ENCODE results near the gene LCLAT1.
A peak's percentile ranks its signal among the peaks of the same experiment; 100 is the strongest.

Gene LCLAT1

GRCh38 chr2:30680121-30680520 is 233.1 kb downstream of the LCLAT1 start:
- DNase-seq: no peak

GRCh38 chr2:30681022-30681421 is 234.0 kb downstream of the LCLAT1 start:
- no peak for DNase-seq

DNA sequence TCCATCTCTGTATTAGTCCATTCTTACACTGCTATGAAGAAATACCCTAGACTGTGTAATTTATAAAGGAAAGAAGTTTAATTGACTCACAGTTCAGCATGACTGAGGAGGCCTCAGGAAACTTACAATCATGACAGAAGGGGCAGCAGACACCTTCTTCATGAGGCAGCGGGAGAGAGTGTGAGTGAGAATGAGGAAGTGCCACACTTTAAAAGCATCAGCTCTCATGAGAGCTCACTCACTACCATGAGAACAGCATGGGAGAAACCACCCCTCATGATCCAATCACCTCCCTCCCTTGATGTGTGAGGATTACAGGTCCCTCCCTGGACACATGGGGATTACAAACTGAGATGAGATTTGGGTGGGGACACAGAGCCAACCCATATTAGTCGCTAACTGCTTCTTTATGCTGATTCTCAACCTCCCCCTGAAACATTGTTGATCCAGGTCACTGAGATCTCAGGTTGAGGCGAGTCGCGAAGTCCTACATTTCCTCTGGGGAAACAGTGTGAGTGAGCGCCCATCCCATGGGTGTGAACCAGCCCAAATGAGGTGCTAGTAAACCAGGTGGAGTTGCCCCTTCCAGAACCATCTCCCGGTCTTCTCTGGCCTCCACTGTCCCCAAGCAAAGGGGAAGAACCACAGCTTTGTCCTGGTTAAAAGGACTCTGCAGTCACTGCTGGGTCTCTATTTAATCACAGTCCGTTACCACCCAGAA is 236.3 kb downstream of the LCLAT1 start:
- DNase-seq: no peak

- no peak for DNase-seq
Observed at GRCh38 chr2:30684026-30684425, 237.0 kb downstream of the LCLAT1 start.

DNA sequence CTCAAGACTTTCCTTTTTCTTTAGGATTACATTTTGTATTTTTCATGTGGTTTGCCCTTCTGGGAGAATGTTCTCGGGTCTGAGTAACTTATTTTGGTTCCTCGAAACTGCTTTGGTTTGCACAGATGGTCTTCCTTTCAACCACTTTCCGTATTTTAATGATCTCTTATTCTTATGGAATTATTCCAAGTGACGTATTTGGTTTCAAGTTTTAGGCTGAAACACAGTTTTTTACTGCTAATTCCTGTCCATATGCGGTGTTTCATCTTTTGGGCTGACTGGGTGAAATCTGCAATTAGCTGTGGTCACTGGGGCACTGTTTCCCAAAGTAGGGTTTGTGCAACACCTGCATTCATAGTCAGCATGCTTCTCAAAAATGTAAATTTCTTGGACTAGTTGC is 237.5 kb downstream of the LCLAT1 start:
- no peak for DNase-seq

GRCh38 chr2:30684996-30685395 is 237.9 kb downstream of the LCLAT1 start:
- no peak for DNase-seq

DNA sequence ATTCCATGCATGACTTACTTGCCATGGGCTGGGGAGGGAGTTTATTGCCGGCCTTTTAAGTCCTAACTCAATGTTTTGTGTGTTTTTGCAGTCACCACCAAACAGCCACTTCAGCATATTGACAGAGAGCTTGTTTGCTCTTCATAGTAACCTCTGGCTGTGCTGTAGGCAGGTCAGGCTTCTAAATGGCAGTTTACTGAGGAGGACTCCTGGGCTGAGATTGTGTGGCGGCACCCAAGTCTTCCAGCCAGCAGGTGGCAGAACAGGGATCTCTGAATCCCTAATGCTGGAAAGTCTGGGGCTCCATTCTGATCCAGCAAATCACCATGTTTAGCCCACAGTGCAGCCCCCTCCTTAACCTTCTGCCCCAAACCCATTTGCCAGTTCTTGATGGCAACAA is 239.0 kb downstream of the LCLAT1 start:
- DNase-seq: peak; percentile 87

DNA sequence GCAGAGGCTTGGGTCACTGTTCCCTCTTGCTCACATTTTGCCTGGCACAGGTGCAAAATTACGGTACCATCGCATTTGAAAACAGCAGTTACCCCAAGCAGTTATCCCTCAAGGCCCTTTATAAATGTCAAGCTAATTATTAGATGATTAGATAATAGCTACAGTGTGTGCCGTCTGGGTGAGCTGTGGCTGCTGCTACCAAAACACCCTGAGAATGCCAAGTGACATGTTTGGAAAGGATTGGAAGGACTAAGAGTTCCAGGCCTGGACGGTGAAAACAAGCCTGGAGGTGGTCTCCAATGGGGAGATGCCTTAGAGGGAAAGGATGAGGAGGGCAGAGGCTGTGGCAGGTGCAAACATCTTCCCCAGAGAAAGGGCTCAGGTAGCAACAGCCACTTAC is 239.6 kb downstream of the LCLAT1 start:
- DNase-seq: no peak

GRCh38 chr2:30688956-30689401 is 241.9 kb downstream of the LCLAT1 start:
- no peak for DNase-seq

DNA sequence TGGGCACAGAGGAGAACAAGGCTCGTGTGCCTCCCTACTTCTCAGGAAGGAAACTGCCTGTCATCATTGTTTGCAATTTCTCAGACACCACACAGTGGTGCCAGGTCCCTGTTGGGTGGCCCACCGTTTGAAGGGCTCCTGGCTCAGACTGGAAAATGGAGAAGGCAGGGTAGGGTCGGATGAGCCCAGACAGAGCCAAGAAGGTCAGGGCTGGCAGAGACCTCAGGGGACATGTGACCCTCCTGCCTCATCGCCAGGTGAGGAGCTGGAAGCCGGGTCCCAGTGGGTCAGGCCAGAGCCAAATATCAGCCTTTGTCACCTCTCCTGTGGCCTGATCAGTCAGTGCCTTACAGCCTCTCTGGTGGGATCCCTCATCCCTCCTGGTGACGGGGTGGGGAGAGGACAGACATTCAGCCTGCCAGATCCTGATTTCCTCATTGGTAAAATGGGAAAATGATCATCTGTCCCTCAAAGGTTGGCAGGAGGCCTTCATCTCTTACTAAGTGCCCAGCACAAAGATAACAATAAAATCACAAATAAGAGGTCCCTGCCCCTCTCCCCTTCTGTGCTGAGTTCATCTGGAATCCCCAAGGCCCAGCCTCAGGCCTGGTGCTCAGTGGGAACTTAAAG is 242.6 kb downstream of the LCLAT1 start:
- no peak for DNase-seq

GRCh38 chr2:30690126-30690561 is 243.1 kb downstream of the LCLAT1 start:
- DNase-seq: no peak

DNA sequence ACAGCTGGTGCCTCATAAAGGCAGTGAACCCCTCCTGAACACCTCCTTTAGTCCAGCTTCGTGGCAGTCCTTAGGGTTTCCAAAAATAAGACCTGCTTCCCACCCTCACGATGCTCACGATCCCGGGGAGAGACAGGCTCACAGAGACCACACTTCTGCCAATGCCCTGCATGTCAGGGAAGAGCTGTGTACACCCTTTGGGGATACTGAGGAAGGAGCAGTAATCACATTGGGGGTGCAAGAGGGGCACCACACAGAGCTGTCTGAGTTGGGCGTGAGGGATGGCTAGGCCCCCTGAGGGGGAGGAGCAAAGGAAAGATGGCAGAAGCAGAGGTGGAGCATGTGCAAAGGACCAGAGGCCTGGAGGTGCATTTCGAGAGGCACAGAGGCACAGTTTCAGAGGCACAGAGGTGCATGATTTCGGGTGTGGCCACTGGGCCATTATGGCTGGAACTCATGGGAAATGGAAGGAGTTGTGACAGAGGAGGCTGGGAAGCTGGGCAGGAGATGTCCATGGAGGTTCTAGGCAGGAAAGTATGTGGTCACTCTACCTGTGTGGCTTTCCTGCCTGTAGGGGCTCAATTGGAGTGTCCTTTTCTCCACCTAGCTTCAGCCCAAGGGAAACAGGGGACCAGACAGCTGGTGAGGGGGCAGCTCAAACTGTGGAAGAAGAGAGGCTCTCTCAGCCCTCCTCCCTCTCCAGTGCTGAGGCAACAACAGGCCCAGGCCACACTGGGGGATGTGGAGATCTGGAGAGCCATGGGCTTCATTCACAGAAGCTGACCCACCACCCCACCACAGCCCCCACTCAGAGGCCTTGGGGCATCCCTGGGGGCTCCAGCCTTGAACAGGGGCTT is 244.3 kb downstream of the LCLAT1 start:
- no peak for DNase-seq

DNA sequence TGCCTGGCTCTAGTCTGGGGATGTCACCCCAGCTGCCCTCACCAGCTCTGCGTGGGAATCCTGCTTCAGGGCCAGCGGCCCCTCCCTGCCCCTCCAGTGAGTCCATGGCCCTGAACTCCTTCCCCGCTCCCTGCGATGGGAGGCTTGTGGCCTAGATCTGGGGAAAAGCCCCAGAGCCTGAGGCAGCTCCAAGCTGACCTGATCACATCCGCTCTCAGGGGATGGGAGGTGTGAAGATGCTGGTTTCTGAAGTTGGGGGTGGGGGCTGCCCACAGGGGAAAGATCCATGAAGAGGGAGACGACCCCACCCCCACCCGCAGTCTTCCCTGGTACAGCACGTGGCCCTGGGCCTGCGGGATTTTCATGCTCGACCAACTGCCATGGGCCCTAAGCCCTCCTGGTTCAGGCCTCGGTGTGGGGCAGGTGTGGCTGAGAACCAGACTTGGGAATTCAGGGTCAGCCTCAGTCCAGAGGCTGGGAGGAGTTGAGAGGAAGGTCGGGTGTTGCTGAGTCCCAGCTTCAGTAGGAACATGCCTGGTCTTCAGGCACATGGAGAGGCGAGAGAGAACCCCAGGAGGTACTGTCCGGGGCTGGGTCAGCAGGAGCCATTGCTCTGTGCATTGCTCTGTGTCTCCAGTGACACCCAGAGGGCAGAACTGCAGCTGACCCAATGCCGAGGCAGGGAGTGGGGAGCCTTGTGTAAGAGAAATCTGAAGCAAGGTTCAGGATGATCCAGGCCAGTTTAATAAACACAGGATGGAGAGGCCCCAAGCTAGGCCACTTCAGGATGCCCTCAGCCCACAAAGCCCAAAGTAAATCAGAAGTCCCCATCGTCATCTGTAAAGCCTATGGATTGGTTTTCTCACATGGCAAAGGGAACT is 245.1 kb downstream of the LCLAT1 start:
- DNase-seq: no peak

DNA sequence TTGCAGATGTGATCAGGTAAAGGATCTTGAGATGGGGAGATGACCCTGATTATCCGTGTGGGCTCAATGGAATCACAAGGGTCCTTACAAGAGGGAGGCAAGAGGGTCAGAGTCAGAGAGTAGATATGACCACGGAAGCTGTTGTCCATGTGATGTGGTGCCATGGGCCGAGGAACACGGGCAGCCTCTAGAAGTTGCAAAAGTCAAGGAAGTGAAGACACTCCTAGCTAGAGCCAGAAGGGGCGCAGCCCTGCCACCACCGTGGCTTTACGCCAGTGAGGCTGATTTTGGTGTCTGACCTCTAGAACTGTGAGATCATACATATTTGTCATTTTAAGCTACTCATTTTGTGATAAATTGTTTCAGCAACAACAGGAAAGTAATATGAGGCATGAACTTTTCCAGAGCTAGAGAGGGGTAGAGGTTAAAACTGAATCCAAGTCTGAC is 245.8 kb downstream of the LCLAT1 start:
- DNase-seq: no peak
